Globus pallidus (tissue), 1 donor: ENCODE measurements around the gene IL10RA.

Experiments
- DNase-seq: peaks from one replicate; pipeline ENCODE4 v3.0.0-alpha.2; 2015; ENCODE audit warnings: low spot score

IL10RA gene

GRCh38 chr11:117992620-117993019 is 6.4 kb downstream of the IL10RA start:
- DNase-seq, result no peak

DNA sequence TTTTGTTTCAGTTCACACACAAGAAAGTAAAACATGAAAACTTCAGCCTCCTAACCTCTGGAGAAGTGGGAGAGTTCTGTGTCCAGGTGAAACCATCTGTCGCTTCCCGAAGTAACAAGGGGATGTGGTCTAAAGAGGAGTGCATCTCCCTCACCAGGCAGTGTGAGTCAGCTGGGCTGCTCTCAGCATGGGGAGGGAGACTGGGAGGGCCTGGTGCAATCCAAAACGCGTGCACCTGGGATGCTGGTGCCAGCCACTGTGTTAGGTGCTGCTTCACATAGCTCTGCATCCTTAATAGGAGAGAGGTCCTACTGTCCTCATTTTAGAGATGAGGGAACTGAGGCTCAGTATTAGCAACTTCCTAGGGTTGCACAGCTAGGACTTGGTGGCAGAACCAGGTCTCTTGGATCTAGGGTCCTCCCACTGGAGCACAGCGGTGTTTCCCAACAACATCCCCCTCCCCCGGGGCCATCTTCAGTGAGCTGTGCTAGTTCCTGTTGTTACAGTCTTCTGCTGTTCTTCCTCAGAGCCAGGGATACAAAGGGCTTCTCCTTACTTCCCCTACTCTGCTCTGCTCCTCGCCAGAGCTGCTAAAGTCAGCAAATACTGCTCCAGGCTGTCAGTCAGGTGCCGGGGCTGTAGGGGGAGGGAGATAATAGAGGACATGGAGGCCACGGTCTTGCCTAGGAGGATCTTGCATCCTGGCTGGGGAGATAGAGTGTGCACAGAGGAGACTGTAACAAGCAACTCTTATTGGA is 8.0 kb downstream of the IL10RA start:
- DNase-seq, result no peak

DNA sequence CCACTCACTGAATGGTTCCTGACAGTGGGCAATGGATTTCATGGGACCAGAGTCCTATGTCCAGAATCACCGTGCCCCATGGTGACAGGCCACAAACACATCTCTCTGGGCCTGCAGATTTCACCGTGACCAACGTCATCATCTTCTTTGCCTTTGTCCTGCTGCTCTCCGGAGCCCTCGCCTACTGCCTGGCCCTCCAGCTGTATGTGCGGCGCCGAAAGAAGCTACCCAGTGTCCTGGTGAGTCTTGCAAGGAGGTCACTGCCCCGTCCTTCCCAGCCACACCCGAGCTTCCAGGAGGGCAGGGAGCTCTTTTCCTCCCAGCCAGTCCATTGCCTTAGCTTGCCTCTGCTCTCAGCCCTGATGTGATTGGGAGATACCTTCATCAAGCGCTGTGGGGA is 9.3 kb downstream of the IL10RA start:
- DNase-seq, result no peak

- DNase-seq, result no peak
Observed at GRCh38 chr11:117996058-117996457, 9.9 kb downstream of the IL10RA start.

DNA sequence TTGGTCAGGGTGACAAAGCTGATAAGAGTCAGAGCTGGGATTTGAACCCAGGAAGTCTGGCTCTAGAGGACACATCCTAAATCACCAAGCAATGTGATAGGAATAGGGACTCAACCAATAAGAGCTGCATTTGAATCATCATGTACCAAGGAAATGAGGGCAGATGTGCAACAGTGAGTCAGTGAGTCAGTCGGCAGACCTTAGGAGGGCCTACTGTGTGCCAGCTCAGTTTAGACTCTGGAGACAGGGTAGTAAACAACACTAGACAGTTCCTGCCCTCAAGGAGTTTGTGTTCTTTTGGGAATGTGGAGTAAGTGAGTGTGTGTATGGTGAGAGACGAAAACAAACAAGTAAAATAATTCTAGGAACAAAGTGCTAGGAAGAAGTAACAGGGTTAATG is 11.2 kb downstream of the IL10RA start:
- no peak for DNase-seq

DNA sequence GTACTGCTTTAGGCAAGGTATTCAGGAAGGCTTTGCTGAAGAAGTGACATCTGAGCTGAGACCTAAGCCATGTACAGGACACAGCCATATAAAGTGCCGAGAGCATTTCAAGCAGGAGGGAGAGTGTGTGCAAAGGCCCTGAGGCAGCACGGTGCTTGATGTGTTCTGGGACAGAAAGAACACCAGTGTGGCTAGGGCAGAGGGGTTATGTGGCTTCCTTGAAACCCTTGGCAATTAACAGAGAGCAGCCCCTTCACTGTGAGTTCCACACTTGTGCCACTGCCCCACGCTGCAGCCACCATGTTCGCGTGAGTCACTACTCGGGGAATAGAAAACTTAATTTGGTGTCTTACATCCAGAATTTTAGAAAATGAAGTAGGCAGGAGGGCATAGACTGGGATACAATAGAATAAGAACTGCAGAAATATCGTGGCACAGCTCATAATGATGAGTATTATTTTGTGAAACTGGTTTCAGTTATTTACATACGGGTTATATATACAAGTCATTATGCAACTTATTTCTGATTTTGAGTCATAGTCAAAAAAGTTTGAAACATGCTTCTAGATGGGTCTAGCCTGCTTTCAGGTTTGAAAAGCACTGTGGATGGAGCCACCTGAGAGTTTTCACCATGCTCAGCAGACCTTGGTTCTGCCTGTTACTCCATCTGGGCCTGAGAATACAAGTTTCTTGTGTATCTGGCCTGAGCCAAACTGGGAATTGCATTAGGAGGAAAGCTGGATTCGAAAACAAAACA is 11.8 kb downstream of the IL10RA start:
- no peak for DNase-seq

DNA sequence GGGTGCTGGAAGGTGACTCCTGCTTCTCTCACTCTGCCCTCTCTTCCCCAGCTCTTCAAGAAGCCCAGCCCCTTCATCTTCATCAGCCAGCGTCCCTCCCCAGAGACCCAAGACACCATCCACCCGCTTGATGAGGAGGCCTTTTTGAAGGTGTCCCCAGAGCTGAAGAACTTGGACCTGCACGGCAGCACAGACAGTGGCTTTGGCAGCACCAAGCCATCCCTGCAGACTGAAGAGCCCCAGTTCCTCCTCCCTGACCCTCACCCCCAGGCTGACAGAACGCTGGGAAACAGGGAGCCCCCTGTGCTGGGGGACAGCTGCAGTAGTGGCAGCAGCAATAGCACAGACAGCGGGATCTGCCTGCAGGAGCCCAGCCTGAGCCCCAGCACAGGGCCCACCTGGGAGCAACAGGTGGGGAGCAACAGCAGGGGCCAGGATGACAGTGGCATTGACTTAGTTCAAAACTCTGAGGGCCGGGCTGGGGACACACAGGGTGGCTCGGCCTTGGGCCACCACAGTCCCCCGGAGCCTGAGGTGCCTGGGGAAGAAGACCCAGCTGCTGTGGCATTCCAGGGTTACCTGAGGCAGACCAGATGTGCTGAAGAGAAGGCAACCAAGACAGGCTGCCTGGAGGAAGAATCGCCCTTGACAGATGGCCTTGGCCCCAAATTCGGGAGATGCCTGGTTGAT is 12.6 kb downstream of the IL10RA start:
- DNase-seq, result no peak

DNA sequence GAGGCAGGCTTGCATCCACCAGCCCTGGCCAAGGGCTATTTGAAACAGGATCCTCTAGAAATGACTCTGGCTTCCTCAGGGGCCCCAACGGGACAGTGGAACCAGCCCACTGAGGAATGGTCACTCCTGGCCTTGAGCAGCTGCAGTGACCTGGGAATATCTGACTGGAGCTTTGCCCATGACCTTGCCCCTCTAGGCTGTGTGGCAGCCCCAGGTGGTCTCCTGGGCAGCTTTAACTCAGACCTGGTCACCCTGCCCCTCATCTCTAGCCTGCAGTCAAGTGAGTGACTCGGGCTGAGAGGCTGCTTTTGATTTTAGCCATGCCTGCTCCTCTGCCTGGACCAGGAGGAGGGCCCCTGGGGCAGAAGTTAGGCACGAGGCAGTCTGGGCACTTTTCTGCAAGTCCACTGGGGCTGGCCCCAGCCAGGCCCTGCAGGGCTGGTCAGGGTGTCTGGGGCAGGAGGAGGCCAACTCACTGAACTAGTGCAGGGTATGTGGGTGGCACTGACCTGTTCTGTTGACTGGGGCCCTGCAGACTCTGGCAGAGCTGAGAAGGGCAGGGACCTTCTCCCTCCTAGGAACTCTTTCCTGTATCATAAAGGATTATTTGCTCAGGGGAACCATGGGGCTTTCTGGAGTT is 13.3 kb downstream of the IL10RA start:
- no peak for DNase-seq

DNA sequence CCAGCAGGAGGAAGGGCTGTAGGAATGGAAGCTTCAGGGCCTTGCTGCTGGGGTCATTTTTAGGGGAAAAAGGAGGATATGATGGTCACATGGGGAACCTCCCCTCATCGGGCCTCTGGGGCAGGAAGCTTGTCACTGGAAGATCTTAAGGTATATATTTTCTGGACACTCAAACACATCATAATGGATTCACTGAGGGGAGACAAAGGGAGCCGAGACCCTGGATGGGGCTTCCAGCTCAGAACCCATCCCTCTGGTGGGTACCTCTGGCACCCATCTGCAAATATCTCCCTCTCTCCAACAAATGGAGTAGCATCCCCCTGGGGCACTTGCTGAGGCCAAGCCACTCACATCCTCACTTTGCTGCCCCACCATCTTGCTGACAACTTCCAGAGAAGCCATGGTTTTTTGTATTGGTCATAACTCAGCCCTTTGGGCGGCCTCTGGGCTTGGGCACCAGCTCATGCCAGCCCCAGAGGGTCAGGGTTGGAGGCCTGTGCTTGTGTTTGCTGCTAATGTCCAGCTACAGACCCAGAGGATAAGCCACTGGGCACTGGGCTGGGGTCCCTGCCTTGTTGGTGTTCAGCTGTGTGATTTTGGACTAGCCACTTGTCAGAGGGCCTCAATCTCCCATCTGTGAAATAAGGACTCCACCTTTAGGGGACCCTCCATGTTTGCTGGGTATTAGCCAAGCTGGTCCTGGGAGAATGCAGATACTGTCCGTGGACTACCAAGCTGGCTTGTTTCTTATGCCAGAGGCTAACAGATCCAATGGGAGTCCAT is 14.1 kb downstream of the IL10RA start:
- DNase-seq, result no peak

DNA sequence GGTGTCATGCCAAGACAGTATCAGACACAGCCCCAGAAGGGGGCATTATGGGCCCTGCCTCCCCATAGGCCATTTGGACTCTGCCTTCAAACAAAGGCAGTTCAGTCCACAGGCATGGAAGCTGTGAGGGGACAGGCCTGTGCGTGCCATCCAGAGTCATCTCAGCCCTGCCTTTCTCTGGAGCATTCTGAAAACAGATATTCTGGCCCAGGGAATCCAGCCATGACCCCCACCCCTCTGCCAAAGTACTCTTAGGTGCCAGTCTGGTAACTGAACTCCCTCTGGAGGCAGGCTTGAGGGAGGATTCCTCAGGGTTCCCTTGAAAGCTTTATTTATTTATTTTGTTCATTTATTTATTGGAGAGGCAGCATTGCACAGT is 14.6 kb downstream of the IL10RA start:
- no peak for DNase-seq

- DNase-seq, result no peak
Observed at GRCh38 chr11:118001494-118001971, 15.3 kb downstream of the IL10RA start.

DNA sequence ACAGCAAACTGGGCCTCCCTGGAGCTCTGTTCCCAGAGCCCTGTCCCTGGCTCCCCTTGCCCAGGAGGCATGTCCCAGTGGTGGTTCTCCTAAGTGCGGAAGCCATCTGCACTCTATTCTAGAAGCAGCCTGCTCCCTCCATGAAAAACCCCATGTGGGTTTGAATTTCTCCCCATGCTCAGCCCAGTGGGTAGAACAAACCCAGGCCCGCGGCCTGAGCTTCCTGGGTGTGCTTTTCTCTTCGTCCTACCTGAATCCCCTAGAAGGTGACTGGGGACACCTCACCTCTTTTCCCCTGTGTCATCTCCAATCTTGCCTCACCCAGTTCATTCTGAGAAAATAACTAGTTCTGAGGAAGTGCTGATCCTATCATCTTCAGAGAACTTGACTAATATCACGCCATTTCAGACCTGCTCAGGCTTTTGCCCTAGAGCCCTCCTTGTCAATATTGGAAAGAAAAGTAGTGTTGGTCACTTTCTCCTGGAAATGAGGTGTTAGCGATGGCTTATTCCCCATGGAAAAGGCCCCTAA is 15.9 kb downstream of the IL10RA start:
- DNase-seq, result no peak

- DNase-seq, result no peak
Observed at GRCh38 chr11:118002541-118003423, 16.6 kb downstream of the IL10RA start.

GRCh38 chr11:118003456-118003855 is 17.3 kb downstream of the IL10RA start:
- DNase-seq, result no peak

DNA sequence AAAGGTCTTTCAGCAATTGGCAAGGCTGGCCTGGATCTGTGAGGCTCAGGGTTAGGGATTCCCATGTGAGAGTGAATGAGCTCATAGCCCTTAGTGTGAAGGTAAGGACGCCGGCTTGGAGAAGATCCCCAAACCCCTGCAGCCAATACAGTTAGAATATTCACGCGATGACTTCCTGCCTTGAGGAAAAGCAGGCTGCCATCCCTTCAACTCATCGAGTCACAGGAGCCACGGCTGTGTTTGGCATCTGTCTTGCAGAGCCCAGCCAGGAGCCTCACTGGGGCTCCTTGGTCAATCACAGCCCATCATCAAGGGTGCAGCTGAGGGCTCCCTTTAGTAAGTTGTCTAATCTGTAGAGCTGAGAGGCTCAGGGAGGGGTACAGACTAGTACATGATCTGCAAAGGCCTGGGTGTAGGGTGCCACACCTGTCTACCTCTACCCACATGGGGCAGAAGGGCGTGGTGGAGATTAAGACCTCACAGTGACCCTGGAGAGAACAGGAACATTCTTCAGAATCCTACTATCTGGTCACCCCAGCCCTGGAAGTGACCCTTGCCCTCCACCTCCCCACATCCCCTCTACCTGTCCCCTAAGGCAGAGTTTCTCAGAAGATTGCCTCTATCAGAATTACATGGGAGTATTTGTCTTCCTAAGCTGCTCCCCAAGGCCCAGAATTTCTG is 18.5 kb downstream of the IL10RA start:
- no peak for DNase-seq

DNA sequence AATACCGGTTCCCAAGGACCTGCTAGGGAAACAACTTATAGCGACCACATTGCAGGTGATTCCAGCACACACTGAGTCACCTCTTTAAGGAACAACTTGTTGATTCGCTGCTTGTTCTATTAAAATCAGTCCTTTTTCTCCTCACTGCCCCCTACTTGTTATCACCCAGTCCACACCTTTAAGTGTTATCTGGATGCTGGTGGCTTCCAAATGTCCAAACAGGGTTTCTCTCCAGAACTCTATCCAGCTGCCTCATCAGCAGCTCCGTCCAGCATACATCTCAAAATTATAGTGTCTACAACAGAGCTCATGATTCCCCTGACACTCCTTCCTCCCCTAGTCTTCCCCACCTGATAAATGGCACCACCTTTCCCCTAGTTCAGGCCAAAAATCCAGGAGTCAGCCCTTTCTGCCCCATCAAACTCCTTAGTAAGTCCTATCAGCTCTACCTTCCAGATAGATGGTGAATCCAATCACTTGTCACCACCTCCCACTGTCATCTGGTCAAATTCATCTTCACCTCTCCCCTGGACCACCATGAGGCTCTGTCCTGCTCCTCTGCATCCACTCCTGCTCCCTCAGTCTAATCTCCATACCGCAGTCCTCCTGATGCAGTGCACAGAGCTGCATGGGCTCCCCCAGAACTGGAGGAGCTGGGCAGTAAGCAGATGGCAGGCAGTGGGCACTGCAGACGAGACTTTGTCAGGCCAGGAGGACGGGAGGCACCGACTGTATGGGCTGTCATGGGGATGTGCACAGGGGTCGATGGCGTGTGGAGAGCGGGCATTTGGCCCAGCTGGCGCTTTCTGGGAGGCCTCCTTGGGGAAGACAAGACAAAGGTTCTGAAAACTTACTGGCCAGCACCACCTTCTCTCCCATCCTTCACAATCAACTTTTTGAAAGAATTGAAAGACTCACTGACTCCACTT is 19.3 kb downstream of the IL10RA start:
- DNase-seq, result no peak

- no peak for DNase-seq
Observed at GRCh38 chr11:118006153-118006534, 19.9 kb downstream of the IL10RA start.

DNA sequence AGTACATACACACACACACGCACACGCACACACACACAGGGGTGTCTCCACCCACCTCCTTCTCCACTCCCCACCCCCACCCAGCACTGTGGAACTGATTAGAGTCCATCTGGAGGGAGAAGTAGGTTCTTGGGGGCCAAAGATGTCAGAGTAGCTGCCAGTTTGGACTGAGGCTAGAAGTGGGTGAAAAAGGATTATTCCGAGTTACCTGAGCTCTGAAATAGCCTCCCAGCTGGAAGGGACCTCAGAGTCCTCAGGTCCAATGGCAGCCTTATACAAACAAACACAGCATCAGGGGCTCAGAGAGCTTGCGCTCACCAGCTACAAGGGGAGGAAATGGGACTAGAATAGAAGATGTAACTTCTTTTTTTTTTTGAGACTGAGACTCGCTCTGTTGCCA is 20.8 kb downstream of the IL10RA start:
- no peak for DNase-seq
